Measurements from ENCODE around the gene ADIPOQ. TPM values are rescaled to one million over a fixed set of nuclear protein-coding genes. Genes with fewer than 3 reads are reported as not detected.
"Not testable (repeated sequence)": the region's sequence is repeated elsewhere in the genome, so short reads cannot be mapped to it uniquely, and the experiment has no call there.

The ADIPOQ gene
- not detected for total RNA-seq
- under 1 TPM in 4 of 6 donors, not detected in 2; 0.03 to 0.10 (median 0.06) TPM for polyA plus RNA-seq (ENCODE audit: insufficient read length in 6 of 6)
- long read RNA-seq, donor 1 = 0 reads
- long read RNA-seq, donor 2 = 0 reads
- long read RNA-seq, donor 3 = 0 reads
- long read RNA-seq, donor 4 = 0 reads
- long read RNA-seq, donor 5 = 0 reads
- long read RNA-seq, donor 6 = 0 reads
- long read RNA-seq, donor 7 = 0 reads
- long read RNA-seq, donor 8 = 0 reads
- long read RNA-seq, donor 9 = 0 reads
- long read RNA-seq, donor 10 = 0 reads
- long read RNA-seq, donor 11 = 0 reads
- long read RNA-seq, donor 12 = 0 reads

DNA sequence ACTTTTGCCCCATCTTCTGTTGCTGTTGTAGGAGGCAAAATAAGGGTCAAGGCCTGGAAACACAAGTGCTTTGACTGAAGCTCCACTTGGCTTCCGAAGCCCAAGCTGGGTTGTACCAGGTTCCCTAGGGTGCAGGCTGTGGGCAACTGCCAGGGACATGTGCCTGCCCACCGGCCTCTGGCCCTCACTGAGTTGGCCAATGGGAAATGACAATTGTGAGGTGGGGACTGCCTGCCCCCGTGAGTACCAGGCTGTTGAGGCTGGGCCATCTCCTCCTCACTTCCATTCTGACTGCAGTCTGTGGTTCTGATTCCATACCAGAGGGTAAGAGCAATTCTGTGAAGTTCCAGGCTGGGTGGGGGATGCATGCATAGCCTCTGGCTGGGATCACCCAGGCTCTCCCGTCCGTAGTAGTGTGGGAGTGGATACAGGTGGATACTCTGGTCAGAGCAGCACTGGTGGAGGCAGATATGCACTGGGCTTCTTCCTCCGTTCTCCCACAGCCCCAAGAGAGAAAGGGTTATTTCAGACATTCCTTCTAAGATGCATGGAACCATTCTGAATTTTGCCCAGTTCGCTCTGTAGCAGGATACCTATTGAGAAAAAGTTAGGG is at the start of gene ADIPOQ:
ADIPOQ (plus strand) TSS at position 285 of the 613 bp plus-strand sequence. CDS start 10,349 bp downstream, outside the sequence.
- no peaks in the 10 kb centered on the region for H3K9me3 ChIP-seq
- no peak for DNase-seq
- no peak within 1 kb of the TSS for H3K4me3 ChIP-seq
- H3K4me1 ChIP-seq = no peaks in the 10 kb centered on the region
- TF ChIP-seq, protein P1, sequence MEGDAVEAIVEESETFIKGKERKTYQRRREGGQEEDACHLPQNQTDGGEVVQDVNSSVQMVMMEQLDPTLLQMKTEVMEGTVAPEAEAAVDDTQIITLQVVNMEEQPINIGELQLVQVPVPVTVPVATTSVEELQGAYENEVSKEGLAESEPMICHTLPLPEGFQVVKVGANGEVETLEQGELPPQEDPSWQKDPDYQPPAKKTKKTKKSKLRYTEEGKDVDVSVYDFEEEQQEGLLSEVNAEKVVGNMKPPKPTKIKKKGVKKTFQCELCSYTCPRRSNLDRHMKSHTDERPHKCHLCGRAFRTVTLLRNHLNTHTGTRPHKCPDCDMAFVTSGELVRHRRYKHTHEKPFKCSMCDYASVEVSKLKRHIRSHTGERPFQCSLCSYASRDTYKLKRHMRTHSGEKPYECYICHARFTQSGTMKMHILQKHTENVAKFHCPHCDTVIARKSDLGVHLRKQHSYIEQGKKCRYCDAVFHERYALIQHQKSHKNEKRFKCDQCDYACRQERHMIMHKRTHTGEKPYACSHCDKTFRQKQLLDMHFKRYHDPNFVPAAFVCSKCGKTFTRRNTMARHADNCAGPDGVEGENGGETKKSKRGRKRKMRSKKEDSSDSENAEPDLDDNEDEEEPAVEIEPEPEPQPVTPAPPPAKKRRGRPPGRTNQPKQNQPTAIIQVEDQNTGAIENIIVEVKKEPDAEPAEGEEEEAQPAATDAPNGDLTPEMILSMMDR (IDR thresholded peaks at IDR 0.05) = no peak
- H3K36me3 ChIP-seq = no peaks in the 10 kb centered on the region
- peaks cover 0 to 23% of the 10 kb centered on the region in 2 donors for H3K27me3 ChIP-seq
- intact Hi-C loops (cut with DNase I) = no loop called here
- no peak within 1 kb of the TSS for H3K27ac ChIP-seq
- no peak for ATAC-seq

DNA sequence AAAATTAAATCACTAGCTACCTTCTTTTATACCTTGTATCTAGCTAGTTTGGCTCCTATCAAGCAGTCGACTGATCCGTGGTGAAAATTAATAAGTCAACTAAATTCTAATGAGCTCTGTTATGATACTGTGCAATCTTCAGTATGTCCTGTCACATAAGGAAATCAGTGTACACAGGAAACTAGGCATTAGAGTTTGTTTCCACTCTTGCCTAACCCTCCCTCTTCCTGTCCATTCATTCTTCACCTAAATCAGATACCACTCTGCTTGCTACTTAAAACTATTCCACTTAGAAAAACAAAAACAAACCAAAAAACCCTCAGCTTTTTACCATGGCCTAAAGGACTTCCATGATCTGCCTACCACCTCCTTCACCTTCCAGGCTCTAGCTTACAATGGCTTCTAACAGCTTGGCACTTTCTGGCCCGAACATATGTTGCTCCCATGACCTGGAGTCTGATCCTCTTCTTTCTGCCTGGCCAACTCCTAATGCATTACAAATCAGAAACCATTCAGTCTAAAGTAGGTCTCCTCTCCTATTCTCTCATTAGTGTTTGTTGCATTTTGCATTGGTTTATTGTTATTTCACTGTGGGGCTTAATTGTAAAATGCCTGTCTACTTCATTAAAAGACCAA is 44.2 kb upstream of the ADIPOQ start:
- H3K4me1 ChIP-seq = no peaks in the 10 kb centered on the region
- intact Hi-C loops (cut with DNase I) = no loop called here
- TF ChIP-seq, protein P1 (IDR thresholded peaks at IDR 0.05) = no peak
- H3K36me3 ChIP-seq = peaks cover 0 to 55% of the 10 kb centered on the region in 2 donors
- no peaks in the 10 kb centered on the region for H3K27me3 ChIP-seq
- DNase-seq = no peak
- no peak for ATAC-seq
- no peak overlapping the region for H3K27ac ChIP-seq
- H3K4me3 ChIP-seq = no peak overlapping the region
- no peaks in the 10 kb centered on the region for H3K9me3 ChIP-seq

DNA sequence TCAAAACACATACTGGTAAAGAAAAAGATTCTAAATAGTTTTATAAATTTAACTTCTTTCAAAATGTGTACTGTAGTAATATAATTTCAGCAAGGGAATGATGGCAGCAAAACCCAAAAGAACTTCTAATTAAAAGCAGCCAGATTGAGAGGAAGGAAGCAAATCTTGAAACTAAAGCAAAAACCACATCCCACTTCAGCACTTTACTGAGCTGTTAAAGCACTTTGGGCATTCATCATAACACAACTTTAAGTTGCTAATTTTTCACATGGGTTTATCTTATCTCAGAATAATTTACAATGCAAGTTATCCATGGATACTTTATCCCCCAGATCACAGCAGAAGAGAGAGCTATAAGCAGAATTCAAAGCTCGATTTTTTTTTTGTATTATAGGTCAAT is 42.2 kb upstream of the ADIPOQ start:
- H3K27ac ChIP-seq = no peak overlapping the region
- no peaks in the 10 kb centered on the region for H3K9me3 ChIP-seq
- H3K4me3 ChIP-seq = no peak overlapping the region
- no peaks in the 10 kb centered on the region for H3K27me3 ChIP-seq
- intact Hi-C loops (cut with DNase I) = no loop called here
- TF ChIP-seq, protein P1 (IDR thresholded peaks at IDR 0.05) = no peak
- H3K36me3 ChIP-seq = peaks cover 0 to 48% of the 10 kb centered on the region in 2 donors
- H3K4me1 ChIP-seq = peaks cover 0 to 5% of the 10 kb centered on the region in 2 donors
- DNase-seq (no peak), ATAC-seq (no peak)

DNA sequence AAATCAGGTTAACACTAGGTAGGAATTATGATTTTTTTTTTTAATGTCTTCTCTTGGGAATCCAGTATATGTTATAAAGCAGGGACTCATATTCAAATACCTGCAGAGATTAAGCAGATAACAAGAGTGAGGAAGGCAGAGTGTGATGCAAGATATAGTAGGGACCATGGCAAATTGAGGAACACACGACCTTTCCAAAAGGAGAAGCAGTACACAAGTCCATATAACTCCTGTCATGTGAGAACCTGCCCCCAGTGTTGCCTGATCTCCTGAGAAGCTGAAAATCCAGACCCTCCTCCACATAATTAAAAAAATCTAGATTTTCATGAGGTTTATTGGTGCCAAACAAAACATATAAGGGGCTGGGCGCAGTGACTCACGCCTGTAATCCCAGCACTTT is 39.8 kb upstream of the ADIPOQ start:
- TF ChIP-seq, protein P1 (IDR thresholded peaks at IDR 0.05) = no peak
- intact Hi-C loops (cut with DNase I) = no loop called here

DNA sequence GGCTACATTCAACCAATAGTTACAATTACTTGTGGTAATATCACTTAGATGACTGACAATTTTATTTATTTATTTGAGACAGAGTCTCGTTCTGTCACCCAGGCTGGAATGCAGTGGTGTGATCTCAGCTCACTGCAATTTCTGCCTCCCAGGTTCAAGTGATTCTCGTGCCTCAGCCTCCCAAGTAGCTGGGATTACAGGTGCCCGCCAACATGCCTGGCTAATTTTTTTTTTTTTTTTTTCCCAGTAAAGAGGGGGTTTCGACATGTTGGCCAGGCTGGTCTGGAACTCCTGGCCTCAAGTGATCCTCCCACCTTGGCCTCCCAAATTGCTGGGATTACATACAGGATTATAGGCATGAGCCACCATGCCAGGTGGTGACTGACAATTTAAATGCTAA is 39.1 kb upstream of the ADIPOQ start:
- H3K27me3 ChIP-seq; H3K27ac ChIP-seq; H3K4me3 ChIP-seq; ATAC-seq; intact Hi-C loops (cut with DNase I); DNase-seq; H3K9me3 ChIP-seq: not testable (repeated sequence)
- H3K36me3 ChIP-seq = peaks cover 0 to 25% of the 10 kb centered on the region in 2 donors
- H3K4me1 ChIP-seq = peaks cover 0 to 18% of the 10 kb centered on the region in 2 donors

More for the DNA sequence above, 39.8 kb upstream of the ADIPOQ start:
- H3K27ac ChIP-seq = no peak overlapping the region
- peaks cover 0 to 18% of the 10 kb centered on the region in 2 donors for H3K4me1 ChIP-seq
- peaks cover 0 to 32% of the 10 kb centered on the region in 2 donors for H3K36me3 ChIP-seq
- DNase-seq = no peak
- H3K4me3 ChIP-seq = no peak overlapping the region
- no peaks in the 10 kb centered on the region for H3K9me3 ChIP-seq
- ATAC-seq = no peak
- H3K27me3 ChIP-seq = no peaks in the 10 kb centered on the region
